ENCODE results near the gene FYN.

GRCh38 chr6:111661541-111662061, 211.7 kb downstream of the FYN start:
- TF ChIP-seq, protein P1, sequence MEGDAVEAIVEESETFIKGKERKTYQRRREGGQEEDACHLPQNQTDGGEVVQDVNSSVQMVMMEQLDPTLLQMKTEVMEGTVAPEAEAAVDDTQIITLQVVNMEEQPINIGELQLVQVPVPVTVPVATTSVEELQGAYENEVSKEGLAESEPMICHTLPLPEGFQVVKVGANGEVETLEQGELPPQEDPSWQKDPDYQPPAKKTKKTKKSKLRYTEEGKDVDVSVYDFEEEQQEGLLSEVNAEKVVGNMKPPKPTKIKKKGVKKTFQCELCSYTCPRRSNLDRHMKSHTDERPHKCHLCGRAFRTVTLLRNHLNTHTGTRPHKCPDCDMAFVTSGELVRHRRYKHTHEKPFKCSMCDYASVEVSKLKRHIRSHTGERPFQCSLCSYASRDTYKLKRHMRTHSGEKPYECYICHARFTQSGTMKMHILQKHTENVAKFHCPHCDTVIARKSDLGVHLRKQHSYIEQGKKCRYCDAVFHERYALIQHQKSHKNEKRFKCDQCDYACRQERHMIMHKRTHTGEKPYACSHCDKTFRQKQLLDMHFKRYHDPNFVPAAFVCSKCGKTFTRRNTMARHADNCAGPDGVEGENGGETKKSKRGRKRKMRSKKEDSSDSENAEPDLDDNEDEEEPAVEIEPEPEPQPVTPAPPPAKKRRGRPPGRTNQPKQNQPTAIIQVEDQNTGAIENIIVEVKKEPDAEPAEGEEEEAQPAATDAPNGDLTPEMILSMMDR (IDR thresholded peaks at IDR 0.05; ENCODE audit: borderline replicate concordance, extremely low read depth, low read length, poor library complexity, severe bottlenecking): no peak
- no peak for TF ChIP-seq EZH2 (IDR thresholded peaks at IDR 0.05; ENCODE audit: borderline replicate concordance, low read depth, low read length, severe bottlenecking)
